Fibroblast of skin of scalp (primary cell): ENCODE measurements around the gene GPHN.
A peak's percentile ranks its signal among the peaks of the same experiment; 100 is the strongest.

Experiments used
- DNase-seq: peaks from one replicate; pipeline ENCODE4 v3.0.0-alpha.2; 2013

GPHN gene

GRCh38 chr14:66965831-66966230 is 457.9 kb downstream of the GPHN start:
- peak; percentile 19 for DNase-seq

DNA sequence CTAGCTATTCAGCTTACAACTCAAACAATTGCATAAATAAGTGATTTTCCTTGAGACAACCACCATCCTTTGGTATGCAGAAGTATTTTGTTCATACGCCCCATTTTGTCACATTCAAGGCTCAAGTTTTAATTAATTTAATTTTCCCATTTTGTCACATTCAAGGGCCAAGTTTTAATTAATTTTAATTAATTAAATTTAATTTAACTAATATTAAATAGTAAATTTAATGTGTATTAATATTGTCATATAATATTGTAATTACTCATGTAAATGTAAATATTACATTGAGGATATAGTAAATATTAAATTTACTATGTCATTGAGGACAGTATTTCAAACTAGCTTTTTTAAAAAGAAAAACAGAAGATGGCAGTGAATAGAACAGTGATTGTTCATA is 464.5 kb downstream of the GPHN start:
- no peak for DNase-seq

DNA sequence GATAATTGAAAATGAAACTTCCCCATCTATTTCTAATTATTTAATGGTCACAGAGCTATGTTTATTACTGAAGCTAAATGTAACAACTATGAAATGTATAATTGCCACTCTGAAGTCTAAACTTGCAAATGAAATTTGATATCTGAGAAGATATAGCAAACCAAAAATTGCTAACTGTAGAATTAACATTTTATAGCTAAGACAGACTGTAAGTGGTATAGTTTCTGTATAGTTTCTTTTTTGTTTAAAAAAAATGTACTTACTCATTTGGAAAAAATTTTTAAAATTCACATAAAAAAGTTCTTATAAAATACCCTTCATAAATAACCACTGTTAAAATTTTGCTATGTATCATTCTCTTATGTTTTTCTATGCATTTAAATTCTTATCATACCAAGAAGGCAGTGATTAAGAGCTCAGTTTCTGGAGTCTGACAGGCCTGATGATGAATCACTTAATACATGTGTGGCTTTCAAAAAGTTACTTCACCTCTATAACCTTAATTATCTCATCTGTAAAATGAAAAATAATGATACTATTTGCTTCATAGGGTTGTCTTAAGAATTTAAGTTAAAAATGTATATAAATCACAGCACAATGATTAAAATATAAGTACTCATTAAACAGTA is 466.6 kb downstream of the GPHN start:
- DNase-seq = peak; percentile 86

- DNase-seq = no peak
Observed at GRCh38 chr14:66975251-66975650, 467.3 kb downstream of the GPHN start.

DNA sequence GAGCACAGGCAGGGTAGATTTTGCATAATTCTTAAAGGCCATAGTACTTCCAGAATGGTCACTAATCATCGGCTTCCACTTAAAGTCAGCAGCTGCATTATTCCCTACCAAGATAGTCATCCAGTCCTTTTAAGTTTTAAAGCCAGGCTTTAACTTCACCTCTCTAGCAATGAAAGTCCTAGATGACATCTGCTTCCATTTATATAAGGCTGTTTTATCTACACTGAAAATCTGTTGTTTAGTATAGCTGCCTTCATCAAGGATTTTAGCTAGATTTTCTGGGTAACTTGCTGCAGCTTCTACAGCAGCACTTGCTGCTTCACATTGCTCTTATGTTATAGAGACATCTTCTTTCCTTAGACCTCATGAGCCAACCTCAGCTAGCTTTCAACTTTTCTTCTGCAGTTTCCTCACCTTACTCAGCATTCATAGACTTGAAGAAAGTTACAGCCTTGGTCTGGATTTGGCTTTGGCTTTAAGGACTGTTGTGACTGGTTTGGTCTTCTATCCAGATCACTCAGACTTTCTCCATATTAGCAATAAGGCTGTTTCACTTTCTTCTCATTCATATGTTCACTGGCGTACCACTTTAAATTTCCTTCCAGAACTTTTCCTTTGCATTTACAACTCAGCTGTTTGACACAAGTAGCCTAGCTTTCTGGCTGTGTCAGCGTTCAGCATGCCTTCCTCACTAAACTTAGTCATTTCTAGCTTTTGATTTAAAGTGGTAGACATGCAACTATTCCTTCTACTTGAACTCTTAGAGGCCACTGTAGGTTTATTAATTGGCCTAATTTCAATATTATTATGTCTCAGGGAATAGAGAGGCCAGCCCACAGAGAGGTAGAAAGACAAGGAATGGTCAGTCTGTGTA is 471.4 kb downstream of the GPHN start:
- DNase-seq = peak; percentile 7

DNA sequence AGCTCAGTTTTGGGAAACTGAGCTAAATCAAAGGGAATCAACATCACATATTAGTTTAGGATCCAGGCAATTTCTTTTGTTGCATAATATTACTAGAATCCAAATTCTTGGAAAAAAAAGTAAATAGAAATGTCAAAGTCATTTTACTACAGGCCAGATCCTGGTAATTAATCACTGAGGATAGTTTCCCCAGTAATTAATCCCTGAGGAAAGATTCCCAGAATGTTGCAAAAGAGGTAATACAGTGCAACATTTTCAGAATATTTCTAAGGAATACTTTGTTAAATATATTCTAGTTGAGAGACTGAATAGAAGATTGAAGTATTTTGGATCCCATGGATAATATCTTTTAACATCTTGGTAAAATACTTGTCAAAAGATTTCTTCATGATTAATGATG is 474.3 kb downstream of the GPHN start:
- no peak for DNase-seq

- DNase-seq = no peak
Observed at GRCh38 chr14:66992776-66993175, 484.8 kb downstream of the GPHN start.

DNA sequence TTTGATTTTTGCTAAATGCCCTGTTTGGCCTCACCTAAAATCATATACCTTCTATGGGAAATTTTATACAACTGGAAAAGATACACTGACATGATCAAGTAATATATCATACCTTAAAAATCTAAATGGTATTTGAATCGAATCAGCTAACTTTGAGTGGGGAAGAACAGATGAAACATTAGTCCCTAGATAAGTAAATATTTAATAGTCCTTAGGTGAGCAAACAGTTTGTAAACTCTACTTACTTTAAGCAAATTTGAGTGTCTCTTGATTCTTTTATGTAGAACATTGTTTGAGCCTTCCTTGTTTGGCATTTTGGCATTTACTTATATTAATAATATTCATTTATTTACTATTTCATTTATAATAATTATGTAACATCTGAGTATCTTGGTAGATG is 485.6 kb downstream of the GPHN start:
- no peak for DNase-seq

GRCh38 chr14:66998013-66998412 is 490.1 kb downstream of the GPHN start:
- no peak for DNase-seq

DNA sequence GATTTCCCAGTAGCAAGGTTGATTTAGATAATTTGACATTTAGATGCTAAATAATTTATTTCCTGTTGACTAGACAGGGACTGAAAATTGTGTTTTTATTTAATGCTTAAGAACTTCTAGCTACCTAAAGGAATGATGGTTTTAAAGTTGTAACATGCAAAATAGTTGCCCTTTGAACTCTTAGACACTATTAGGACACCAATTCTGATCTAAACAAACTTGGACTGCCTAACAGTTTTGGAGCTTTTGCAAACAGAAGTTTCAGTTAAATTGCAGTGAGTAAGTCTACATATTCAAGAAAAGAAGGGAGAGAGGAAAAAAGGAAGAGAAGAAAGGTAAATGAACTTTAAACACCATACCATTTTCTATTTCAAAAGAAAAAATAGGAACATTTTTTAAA is 492.0 kb downstream of the GPHN start:
- DNase-seq = no peak

- DNase-seq = no peak
Observed at GRCh38 chr14:67002994-67003753, 495.2 kb downstream of the GPHN start.

GRCh38 chr14:67004521-67004920 is 496.6 kb downstream of the GPHN start:
- peak; percentile 9 for DNase-seq

- DNase-seq = no peak
Observed at GRCh38 chr14:67010602-67011001, 502.7 kb downstream of the GPHN start.

DNA sequence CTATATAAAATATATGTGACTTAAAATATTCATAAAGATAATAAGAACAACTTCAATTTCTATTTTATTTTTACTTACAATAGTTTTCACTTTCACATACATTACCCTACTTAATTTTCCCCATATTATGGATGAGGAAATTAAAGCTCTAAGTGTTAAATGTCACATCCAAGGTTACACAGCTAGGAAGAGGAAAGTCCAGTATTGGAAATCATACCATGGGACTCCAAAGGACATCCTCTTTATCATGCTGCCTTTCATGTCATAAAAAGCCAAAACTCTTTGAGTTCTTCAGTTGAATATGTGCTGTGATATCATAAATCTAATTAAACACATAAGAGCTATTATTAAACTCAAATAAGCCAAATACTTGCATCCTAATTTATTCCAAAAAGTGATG is 508.9 kb downstream of the GPHN start:
- no peak for DNase-seq

GRCh38 chr14:67018720-67019119 is 510.8 kb downstream of the GPHN start:
- DNase-seq = no peak

DNA sequence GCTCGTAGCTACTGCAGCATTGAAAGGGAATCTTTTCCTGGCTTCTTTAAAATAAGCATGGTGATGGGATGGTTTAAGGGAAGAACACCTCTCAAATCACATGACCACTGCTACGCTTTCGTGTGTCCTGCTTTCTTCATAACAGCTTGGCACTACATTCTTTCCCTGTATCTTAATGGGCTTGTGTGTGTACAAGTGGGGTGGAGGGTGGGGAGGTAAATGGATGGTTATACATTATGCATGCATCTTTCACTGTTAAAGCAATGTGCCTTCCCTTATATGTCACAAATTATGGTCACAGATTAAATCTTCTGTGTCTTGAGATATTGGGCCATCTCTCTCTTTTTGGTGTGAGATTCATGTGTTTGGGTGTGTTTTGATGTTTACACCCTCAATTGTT is 511.8 kb downstream of the GPHN start:
- no peak for DNase-seq

DNA sequence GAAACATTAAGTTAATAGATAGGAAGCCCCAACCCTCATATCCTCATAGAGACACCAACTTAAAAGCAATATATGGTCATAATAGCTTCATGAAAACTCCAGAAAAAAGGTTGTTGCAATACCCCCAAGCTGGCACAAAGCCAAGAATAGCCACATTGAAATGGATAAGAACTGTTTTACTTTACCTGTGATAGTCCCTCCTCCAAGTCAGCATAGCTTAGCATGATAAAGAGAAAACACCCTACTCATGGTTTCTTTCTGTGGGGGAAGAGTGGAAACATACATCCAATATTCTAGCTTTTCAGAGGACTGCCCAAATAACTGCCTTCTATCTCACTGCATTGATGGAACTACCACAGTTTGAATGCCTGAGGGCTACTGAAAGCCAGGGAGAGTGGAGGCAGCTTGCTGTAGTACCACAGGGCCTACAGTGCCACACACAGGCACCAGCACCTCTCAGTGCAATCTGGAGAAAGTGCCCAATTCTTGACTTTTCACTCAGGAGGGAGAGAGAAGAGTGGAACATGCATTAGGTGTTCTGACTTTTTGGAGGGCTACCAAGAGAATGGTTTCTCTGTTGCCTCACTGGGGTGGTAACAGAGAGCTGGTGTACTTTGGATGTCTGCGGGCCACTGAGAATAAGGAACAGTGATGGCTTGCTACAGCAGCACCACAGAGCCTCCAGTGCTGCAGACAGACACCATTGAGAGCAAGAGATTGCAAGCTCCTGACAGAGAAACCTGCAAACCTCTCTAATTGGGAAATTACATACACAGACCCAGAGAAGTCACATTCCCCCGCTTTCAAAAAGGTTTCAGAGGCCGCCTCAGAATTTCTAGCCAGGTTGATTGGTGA is 524.2 kb downstream of the GPHN start:
- no peak for DNase-seq

- DNase-seq = no peak
Observed at GRCh38 chr14:67045440-67045839, 537.5 kb downstream of the GPHN start.

- DNase-seq = peak; percentile 1
Observed at GRCh38 chr14:67050896-67051295, 542.9 kb downstream of the GPHN start.

DNA sequence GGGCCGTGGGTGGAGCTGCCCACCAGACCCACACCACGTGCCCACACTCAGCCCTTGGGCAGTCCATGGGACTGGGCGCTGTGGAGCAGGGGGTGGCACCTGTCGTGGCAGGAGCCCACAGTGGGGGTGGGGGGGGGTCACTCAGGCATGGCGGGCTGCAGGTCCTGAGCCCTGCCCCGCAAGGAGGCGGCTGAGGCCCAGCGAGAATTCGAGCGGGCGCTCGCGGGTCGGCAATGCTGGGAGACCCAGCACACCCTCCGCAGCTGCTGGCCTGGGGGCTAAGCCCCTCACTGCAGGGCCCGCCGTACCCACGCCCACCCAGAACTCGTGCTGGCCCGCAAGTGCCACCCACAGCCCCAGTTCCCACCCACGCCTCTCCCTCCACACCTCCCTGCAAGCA is 548.7 kb downstream of the GPHN start:
- no peak for DNase-seq

GRCh38 chr14:67059596-67059995 is 551.6 kb downstream of the GPHN start:
- DNase-seq = no peak

- DNase-seq = no peak
Observed at GRCh38 chr14:67060546-67060945, 552.6 kb downstream of the GPHN start.
